Epidermal melanocyte (primary cell): ENCODE data around the gene KCNQ5.

Experiments used
- DNase-seq: peaks from one replicate; pipeline ENCODE4 v3.0.0; 2011; ENCODE audit warnings: low spot score; ENCODE audit not compliant: insufficient read length

KCNQ5 gene

DNA sequence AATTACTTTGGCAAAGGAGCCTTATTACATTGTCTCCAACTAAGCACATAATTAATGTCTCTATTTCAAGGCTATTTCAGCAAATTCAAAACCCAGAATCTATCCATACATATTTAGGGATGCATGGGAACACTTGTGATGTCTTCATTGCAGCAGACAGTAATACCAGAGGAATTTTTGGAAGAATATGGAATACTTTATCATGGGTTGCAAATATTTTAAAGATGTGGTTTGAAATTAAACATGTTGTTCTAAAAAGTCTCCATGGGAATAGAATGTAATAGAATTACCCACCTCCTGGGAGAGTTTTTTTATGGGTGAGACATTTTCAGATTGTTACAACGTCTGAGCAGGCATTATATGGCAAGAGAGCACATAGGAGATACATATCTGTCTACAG lies 170.8 kb downstream of the KCNQ5 start:
- DNase-seq = no peak

- no peak for DNase-seq
Observed at GRCh38 chr6:72793641-72794395, 172.0 kb downstream of the KCNQ5 start.

DNA sequence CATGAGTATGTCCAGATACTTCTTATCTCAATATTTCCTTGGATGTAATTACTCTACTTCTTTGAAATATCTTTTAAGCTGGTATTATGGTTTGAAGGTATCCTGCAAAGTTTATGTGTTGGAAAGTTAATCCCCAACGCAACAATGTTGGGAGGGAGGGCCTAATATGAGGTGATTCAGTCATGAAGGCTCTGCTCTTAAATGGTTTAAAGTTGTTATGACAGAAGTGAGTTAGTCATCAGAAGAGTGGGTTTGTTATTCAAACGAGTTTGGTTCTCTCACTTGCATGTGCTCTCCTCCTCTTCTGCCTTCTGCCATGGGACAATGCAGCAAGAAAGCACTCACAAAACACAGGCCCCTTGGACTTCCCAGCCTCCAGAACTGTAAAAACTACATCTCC lies 176.3 kb downstream of the KCNQ5 start:
- DNase-seq = no peak

DNA sequence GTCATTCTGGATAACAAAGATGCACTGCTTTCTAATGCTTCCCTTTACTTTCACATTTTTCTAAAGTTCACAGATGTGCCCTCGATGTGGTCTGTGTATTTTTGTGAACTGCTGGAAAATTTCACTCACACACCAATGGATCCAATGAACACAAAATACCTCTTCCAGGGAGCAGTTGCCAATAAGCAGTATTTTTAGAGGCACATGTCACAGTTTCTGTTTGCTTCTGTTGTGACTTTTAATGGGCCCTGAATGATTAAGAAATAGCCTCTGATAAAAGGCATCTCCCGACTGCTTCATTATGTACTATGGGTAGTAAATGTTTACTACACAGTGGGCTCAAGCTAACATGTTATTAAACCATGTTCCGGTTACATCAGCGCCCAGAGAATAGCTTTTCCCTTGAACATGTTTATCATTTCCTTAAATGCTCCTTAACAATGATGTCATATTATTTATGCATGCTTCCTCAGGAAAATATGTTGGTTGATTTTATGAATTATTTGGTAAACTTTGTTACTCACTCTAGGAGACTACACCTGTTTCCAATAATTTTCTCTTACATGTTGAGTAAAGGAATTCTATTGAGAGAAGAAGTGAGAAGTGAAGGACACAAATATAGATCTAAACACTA lies 188.0 kb downstream of the KCNQ5 start:
- DNase-seq = no peak

- no peak for DNase-seq
Observed at GRCh38 chr6:72810571-72811280, 188.9 kb downstream of the KCNQ5 start.

DNA sequence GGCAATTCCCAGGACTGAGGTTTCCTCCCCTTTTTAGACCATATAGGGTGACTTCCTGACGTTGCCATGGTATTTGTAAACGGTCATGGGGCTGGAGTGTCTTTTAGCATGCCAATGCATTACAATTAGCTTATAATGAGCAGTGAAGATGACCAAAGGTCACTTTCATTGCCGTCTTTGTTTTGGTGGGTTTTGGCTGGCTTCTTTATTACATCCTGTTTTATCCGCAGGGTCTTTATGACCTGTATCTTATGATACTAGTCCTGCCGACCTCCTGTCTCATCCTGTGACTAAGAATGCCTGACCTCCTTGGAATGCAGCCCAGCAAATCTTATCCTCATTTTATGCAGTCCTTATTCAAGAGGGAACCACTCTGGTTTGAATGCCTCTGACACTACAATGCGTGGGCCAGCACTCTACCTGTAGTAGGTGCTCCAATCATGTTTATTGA lies 190.1 kb downstream of the KCNQ5 start:
- DNase-seq = no peak

DNA sequence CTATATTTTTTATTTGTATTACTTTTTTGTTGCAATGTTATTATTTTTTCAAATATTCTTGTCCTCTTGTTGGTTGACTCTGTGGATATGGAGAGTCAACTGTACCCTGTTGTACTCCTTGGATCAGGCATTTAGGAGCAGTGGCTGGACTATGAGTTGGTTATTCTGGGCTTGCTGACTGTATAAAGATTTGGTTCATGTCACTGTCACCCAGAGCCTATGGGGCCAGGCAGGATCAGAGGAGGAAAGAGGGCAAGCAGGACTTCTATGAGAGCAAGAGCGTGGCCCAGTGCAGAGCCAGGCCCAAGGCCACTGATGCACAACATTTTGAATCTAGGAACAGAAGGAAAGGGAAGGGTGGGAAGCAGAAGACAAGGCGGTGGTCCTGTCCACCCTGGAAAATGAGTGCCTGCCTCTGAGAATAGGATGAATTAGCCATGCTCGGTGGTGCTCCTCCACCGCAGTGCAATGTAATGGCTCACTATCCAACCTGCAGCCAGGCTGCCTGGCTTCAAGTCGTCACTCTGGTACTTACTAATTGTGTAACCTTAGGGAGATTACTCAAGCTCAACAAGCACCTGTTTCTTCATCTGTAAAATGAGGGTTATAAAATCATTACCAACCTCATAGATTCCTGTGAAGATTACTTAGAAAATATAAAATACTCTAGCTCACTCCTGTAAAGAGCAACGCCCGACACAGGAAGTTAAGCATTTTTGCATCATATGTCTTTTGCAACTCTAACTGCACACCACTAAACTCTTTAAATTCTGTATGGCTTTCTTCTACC lies 192.1 kb downstream of the KCNQ5 start:
- no peak for DNase-seq

DNA sequence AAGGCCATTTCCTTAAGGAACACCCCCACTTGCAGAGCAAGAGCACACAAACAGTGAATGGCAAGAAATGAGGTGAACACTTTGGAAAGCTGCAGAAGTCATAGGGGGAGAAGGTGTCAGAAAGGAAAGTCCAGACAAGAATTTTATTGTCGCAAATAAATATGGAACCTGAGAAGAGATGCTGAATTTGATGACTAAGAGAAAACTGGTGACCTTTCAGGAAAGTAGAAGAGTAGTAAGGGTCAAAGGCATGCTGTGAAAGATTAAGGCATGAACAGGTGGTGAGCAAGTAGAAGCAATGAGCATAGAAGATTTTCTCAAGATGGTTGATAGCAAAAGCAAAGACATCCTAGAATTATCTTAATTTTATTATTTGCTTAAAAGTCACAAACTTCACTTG lies 194.2 kb downstream of the KCNQ5 start:
- no peak for DNase-seq

GRCh38 chr6:72817208-72817607 lies 195.3 kb downstream of the KCNQ5 start:
- DNase-seq = no peak

- no peak for DNase-seq
Observed at GRCh38 chr6:72819609-72820008, 197.7 kb downstream of the KCNQ5 start.

- no peak for DNase-seq
Observed at GRCh38 chr6:72820153-72820552, 198.3 kb downstream of the KCNQ5 start.

DNA sequence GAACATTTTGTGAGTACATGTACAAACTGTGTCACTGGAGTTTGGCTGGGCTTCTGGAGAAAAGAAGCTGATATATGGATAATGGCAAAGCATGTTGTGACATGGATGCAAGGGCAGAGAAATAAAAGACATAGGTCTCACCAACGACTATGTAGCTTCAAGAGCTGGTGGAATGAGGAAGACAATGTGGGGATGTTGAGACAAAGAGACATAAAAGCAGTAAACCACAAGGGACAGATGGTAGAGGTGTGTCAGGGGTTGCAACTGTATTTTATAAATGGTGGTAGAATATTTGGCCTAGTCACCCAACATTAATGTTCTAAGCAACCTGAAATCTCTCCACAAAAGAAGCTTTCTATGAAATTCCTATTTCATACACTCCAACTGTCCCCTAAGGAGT lies 199.0 kb downstream of the KCNQ5 start:
- DNase-seq = no peak

- DNase-seq = no peak
Observed at GRCh38 chr6:72822023-72822422, 200.2 kb downstream of the KCNQ5 start.

DNA sequence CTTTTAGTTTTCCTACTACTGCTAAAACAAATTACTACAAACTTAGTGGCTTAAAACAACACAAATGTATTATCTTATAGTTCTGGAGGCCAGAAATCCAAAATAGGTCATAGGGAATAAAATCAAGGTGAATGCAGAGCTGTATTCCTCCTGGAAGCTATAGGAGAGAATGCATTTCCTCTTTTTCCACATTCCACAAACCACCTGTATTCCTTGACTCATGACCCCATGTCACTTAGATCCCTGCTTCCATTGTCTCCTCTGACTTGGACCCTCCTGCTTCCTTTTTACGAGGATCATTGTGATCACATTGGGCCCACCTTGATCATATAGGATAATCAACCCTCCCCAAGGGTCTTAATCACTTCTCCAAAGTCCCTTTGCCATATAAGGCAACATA lies 200.8 kb downstream of the KCNQ5 start:
- DNase-seq = no peak

- DNase-seq = no peak
Observed at GRCh38 chr6:72824833-72825232, 203.0 kb downstream of the KCNQ5 start.

DNA sequence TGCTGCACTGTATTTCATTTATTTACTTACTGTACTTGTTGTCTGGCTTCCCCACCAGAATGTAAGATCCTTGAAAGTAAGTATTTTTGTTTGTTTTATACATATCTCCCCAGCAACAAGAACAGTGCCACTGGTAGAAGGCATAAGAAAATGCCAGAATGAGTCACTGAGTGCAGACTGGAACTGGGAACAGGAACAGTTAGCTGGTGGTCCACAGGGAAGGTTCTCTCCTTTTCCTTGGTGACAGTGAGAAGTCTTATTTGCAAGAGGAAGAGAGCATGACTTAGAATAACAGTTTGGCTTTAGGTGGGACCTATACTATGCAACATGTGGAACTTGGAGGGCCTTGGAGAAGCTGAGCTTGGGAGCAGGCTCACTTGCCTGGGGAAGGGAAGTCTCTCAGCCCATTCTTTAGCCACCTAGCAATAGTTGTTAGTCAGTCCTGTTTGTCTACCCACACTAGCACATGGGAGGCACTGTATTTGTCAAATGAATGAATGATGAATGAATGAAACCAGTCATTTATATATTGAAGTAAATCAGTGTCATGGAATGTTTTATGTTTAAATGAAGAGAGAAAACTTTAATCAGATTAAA lies 203.5 kb downstream of the KCNQ5 start:
- no peak for DNase-seq

GRCh38 chr6:72826037-72826436 lies 204.2 kb downstream of the KCNQ5 start:
- DNase-seq = no peak

- DNase-seq = no peak
Observed at GRCh38 chr6:72826744-72827438, 205.0 kb downstream of the KCNQ5 start.

DNA sequence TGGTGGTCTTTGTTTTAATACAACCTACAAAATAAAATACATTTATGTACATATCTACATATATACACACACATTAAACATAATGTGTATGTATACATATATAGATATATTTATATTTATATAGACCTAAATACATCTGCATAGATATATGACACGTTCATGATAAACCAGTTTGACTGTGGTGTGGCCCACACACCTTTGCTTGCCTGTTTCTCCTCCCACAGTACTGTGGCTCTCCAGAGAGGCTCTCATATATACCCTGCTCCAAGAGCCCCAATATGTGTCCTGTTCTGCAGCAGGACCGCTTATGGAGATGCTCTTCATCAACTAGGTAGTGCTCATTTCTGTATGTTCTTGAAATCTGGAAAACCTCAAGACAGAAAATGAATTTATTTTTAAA lies 207.0 kb downstream of the KCNQ5 start:
- no peak for DNase-seq

DNA sequence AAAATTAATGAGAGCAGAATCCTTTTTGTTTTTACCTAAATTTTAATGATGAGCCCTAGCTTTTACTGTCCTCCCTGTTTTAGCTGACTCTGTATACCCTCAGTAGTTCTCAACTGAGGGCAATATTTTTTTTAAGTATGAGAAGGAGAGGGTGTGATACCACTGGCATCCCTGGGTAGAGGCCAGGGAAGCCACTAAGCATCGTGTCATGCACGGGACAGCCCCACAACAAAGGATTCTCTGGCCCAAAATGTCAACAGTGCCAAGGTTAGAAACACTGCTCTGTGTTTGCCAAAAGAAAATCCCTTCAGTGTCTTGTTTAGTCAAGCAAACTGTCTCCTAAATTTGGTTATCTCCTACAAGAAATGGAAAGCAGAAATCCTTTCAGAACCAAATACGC lies 210.4 kb downstream of the KCNQ5 start:
- no peak for DNase-seq

DNA sequence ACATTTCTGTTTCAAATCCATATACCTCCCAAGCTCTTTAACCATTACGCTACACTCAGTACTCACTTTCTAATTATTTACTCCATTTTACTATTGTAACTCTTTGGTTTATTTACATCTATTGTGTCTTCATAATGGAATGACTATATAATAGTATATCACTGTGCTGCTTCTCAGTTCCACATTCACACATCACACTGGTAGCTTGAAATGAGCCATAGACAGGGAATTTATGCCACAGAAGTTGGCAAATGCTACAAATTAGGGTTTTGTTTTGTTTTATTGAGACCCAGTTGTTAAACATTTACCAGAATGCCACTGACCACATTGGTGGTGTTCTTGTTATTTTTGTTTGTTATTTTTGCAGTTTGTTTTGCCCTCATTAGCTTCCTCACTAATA lies 213.9 kb downstream of the KCNQ5 start:
- DNase-seq = no peak
